Testis (tissue), 2 donors: ENCODE measurements around the gene SH3PXD2B.

Experiments
- POLR2A ChIP-seq: fragments of 450-650 bp; IDR thresholded peaks from one replicate; pipeline ENCODE4 v1.6.1; 2017; ENCODE audit warnings: antibody characterized with exemption, mild to moderate bottlenecking, moderate library complexity
- TF ChIP-seq, protein P1 (sequence below), 3 experiments: fragments of 450-650 bp in 2 of 3; fragments of 200-600 bp in 1 of 3; sonication (generic) in 1 of 3; IDR thresholded peaks; one replicate each; pipeline ENCODE4 v1.5.1; 2016 to 2019; ENCODE audit warnings: antibody characterized with exemption in 3 of 3, mild to moderate bottlenecking in 2 of 3, moderate library complexity in 1 of 3

DNA sequence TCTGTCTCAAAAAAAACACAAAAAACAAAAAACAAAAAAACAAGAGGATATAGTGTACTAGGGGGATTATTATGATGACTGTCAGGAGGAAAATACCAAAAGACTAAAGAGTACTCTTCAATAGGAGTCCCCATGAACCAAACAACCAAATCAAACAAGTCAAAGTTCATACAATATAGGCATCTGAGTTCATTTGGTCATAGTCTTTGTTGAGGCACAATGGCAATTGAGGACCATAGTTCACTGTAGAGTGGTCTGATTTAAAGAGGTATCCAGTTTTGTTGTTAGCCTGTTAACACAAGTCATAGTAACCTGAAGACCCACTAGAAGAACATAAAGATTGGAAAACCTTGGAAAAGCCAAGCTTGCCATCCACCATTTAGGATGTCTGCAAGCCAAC is 159.5 kb downstream of the SH3PXD2B start:
- TF ChIP-seq, protein P1, sequence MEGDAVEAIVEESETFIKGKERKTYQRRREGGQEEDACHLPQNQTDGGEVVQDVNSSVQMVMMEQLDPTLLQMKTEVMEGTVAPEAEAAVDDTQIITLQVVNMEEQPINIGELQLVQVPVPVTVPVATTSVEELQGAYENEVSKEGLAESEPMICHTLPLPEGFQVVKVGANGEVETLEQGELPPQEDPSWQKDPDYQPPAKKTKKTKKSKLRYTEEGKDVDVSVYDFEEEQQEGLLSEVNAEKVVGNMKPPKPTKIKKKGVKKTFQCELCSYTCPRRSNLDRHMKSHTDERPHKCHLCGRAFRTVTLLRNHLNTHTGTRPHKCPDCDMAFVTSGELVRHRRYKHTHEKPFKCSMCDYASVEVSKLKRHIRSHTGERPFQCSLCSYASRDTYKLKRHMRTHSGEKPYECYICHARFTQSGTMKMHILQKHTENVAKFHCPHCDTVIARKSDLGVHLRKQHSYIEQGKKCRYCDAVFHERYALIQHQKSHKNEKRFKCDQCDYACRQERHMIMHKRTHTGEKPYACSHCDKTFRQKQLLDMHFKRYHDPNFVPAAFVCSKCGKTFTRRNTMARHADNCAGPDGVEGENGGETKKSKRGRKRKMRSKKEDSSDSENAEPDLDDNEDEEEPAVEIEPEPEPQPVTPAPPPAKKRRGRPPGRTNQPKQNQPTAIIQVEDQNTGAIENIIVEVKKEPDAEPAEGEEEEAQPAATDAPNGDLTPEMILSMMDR (IDR thresholded peaks at IDR 0.05), result no peak
- no peak for TF ChIP-seq POLR2A
